H1 (cell line): Measurements from ENCODE around the gene HAO2. TPM values are rescaled to one million over a fixed set of nuclear protein-coding genes. Genes with fewer than 3 reads are reported as not detected.

ENCODE experiments used
- CTCF ChIA-PET: fragments of 300-600 bp; sonication (Branson Sonifier 250); formaldehyde crosslinking; loops from one replicate; lab custom pipeline; 2021; ENCODE audit not compliant: partially characterized antibody; lab: Charles Lee
- POLR2A ChIA-PET: fragments of 300-600 bp; sonication (Branson Sonifier 250); formaldehyde crosslinking; loops from one replicate; lab custom pipeline; 2021; ENCODE audit warnings: inconsistent platforms; ENCODE audit not compliant: partially characterized antibody; lab: Charles Lee
- DNase-seq, 2 experiments: peaks; one replicate each; pipeline versions ENCODE4 v3.0.0 to v3.0.0-alpha.2; 2010 to 2022; ENCODE audit warnings: low spot score in 2 of 2, low read depth in 1 of 2, mixed read lengths in 1 of 2
- FAIRE-seq: peaks from 2 replicates; lab custom pipeline; 2011; peaks lifted over from hg19 to GRCh38; lab: Jason Lieb, UNC
- H2AFZ ChIP-seq: 2 replicates; pipeline ENCODE4 v1.8.1; 2012; ENCODE audit warnings: low read length, inconsistent platforms
- H2AK5ac ChIP-seq: 2 replicates; pipeline ENCODE4 v1.6.1; 2013; ENCODE audit warnings: low read depth, low read length
- H2BK120ac ChIP-seq: replicated peaks from 2 replicates; pipeline ENCODE3; 2013; ENCODE audit warnings: low read depth, low read length, inconsistent platforms
- H2BK12ac ChIP-seq: 2 replicates; pipeline ENCODE4 v1.6.1; 2013; ENCODE audit warnings: low read depth, low read length
- H2BK15ac ChIP-seq: 2 replicates; pipeline ENCODE4 v1.6.1; 2013; ENCODE audit warnings: low read length
- H2BK20ac ChIP-seq: 2 replicates; pipeline ENCODE4 v1.6.1; 2013; ENCODE audit warnings: low read length
- H2BK5ac ChIP-seq: 2 replicates; pipeline ENCODE4 v1.6.1; 2013; ENCODE audit warnings: low read depth, low read length
- H3K14ac ChIP-seq: 2 replicates; pipeline ENCODE4 v1.6.1; 2013; ENCODE audit warnings: inconsistent platforms; ENCODE audit not compliant: insufficient read length
- H3K18ac ChIP-seq: 2 replicates; pipeline ENCODE4 v1.6.1; 2013; ENCODE audit warnings: low read length; ENCODE audit errors: extremely low read depth
- H3K23ac ChIP-seq: 2 replicates; pipeline ENCODE4 v1.6.1; 2013; ENCODE audit warnings: inconsistent platforms; ENCODE audit not compliant: insufficient read length
- H3K23me2 ChIP-seq: 2 replicates; pipeline ENCODE4 v1.6.1; 2013; ENCODE audit warnings: low read depth, low read length
- H3K27ac ChIP-seq: 2 replicates; pipeline ENCODE4 v1.6.1; 2011; ENCODE audit warnings: low read depth, low read length, inconsistent platforms
- H3K27me3 ChIP-seq, 4 experiments: replicated peaks in 1 of 4; 1 replicate in 1 of 4; 2 replicates in 3 of 4; pipeline versions ENCODE4 v1.6.1 to v1.8.1; 2011 to 2013; ENCODE audit warnings: low read length in 3 of 4, mild to moderate bottlenecking in 3 of 4, inconsistent platforms in 2 of 4, mixed read lengths in 2 of 4, moderate library complexity in 1 of 4; ENCODE audit not compliant: control insufficient read depth in 3 of 4, insufficient read depth in 3 of 4; ENCODE audit errors: extremely low read depth in 1 of 4
- H3K36me3 ChIP-seq, 4 experiments: 2 replicates each; pipeline versions ENCODE4 v1.6.1 to v1.8.1; 2011 to 2013; ENCODE audit warnings: mild to moderate bottlenecking in 4 of 4, low read length in 3 of 4, moderate library complexity in 2 of 4, control low read depth in 1 of 4, inconsistent platforms in 1 of 4; ENCODE audit not compliant: insufficient read depth in 4 of 4, control insufficient read depth in 2 of 4
- H3K4ac ChIP-seq: replicated peaks from 2 replicates; pipeline ENCODE3; 2013; ENCODE audit warnings: low read length, low read depth, mixed read lengths, inconsistent platforms; ENCODE audit not compliant: insufficient read length
- H3K4me1 ChIP-seq, 4 experiments: replicated peaks in 1 of 4; 1 replicate in 1 of 4; 2 replicates in 3 of 4; pipeline versions ENCODE4 v1.6.1 to v1.8.1; 2011 to 2013; ENCODE audit warnings: low read length in 3 of 4, inconsistent platforms in 2 of 4, mixed read lengths in 1 of 4; ENCODE audit not compliant: insufficient read depth in 4 of 4, control insufficient read depth in 3 of 4
- H3K4me2 ChIP-seq, 2 experiments: 2 replicates each; pipeline versions ENCODE4 v1.6.1 to v1.8.1; 2011 to 2013; ENCODE audit warnings: low read depth in 2 of 2, low read length in 2 of 2, control low read depth in 1 of 2, inconsistent platforms in 1 of 2, mild to moderate bottlenecking in 1 of 2; ENCODE audit not compliant: insufficient read depth in 1 of 2
- H3K4me3 ChIP-seq, 4 experiments: fragments of 200-600, 300-600 bp in 1 of 4; sonication (generic), shearing (Covaris generic), sonication (Bioruptor Twin) in 1 of 4; 2 replicates each; pipeline versions ENCODE4 v1.5.1 to v1.8.1; 2011 to 2016; ENCODE audit warnings: low read length in 4 of 4, low read depth in 3 of 4, control low read depth in 2 of 4, inconsistent platforms in 2 of 4, mild to moderate bottlenecking in 2 of 4, mixed read lengths in 1 of 4, moderate library complexity in 1 of 4; ENCODE audit not compliant: insufficient read depth in 2 of 4; ENCODE audit errors: extremely low read depth in 1 of 4
- H3K56ac ChIP-seq: replicated peaks from 2 replicates; pipeline ENCODE3; 2013; ENCODE audit warnings: low read depth, mild to moderate bottlenecking, mixed read lengths, low read length, inconsistent platforms; ENCODE audit not compliant: insufficient read length
- H3K79me1 ChIP-seq: 2 replicates; pipeline ENCODE4 v1.6.1; 2013; ENCODE audit warnings: low read depth, low read length, control low read depth
- H3K79me2 ChIP-seq, 2 experiments: 2 replicates each; pipeline versions ENCODE4 v1.6.1 to v1.8.1; 2012 to 2013; ENCODE audit warnings: low read length in 2 of 2, mild to moderate bottlenecking in 2 of 2, inconsistent platforms in 1 of 2; ENCODE audit not compliant: insufficient read depth in 2 of 2, control insufficient read depth in 1 of 2
- H3K9ac ChIP-seq, 4 experiments: replicated peaks in 1 of 4; 1 replicate in 1 of 4; 2 replicates in 3 of 4; pipeline versions ENCODE4 v1.6.1 to v1.8.1; 2011 to 2013; ENCODE audit warnings: low read depth in 3 of 4, low read length in 3 of 4, control low read depth in 2 of 4, mild to moderate bottlenecking in 2 of 4, moderate library complexity in 2 of 4, inconsistent platforms in 1 of 4; ENCODE audit errors: extremely low read depth in 1 of 4
- H3K9me3 ChIP-seq, 2 experiments: 2 replicates each; pipeline versions ENCODE4 v1.6.1 to v1.8.1; 2012 to 2013; ENCODE audit warnings: mild to moderate bottlenecking in 2 of 2, moderate library complexity in 2 of 2, control low read depth in 1 of 2, inconsistent platforms in 1 of 2, low read depth in 1 of 2, low read length in 1 of 2, mixed read lengths in 1 of 2; ENCODE audit not compliant: insufficient read depth in 2 of 2
- H4K20me1 ChIP-seq, 2 experiments: replicated peaks in 1 of 2; 2 replicates each; pipeline versions ENCODE3 to v1.8.1; 2011 to 2013; ENCODE audit warnings: inconsistent platforms in 2 of 2, low read length in 2 of 2, mild to moderate bottlenecking in 1 of 2; ENCODE audit not compliant: insufficient read depth in 2 of 2, control insufficient read depth in 1 of 2
- H4K5ac ChIP-seq: 2 replicates; pipeline ENCODE4 v1.6.1; 2013; ENCODE audit warnings: low read length, low read depth, mixed read lengths, inconsistent platforms; ENCODE audit not compliant: insufficient read length
- H4K8ac ChIP-seq: 2 replicates; pipeline ENCODE4 v1.8.0; 2013; ENCODE audit warnings: mild to moderate bottlenecking, moderate library complexity, low read length, inconsistent platforms; ENCODE audit not compliant: insufficient read depth; ENCODE audit errors: extremely low read depth
- H4K91ac ChIP-seq: replicated peaks from 2 replicates; pipeline ENCODE3; 2013; ENCODE audit warnings: low read length, mixed read lengths, inconsistent platforms; ENCODE audit not compliant: insufficient read length
- ATF3 ChIP-seq: IDR thresholded peaks from 2 replicates; pipeline ENCODE4 v1.6.1; 2011; ENCODE audit warnings: low read depth, mild to moderate bottlenecking, low read length; ENCODE audit not compliant: insufficient read depth
- BACH1 ChIP-seq: IDR thresholded peaks from 2 replicates; pipeline ENCODE4 v1.6.1; 2012; ENCODE audit warnings: low read length, improper control_type of control experiment
- CBX8 ChIP-seq: fragments of 300-800, 300-1000 bp; sonication (generic); IDR thresholded peaks from 2 replicates; pipeline ENCODE4 v1.7.1; 2016; ENCODE audit warnings: low read depth, low read length, borderline replicate concordance
- CHD1 ChIP-seq: IDR thresholded peaks from 2 replicates; pipeline ENCODE4 v1.6.1; 2012; ENCODE audit warnings: low read depth, low read length, improper control_type of control experiment
- EP300 ChIP-seq, 2 experiments: IDR thresholded peaks; 1 replicate in 1 of 2; 2 replicates in 1 of 2; pipeline ENCODE4 v1.6.1; 2011 to 2012; ENCODE audit warnings: low read depth in 2 of 2, low read length in 2 of 2, mild to moderate bottlenecking in 2 of 2, borderline replicate concordance in 1 of 2, inconsistent platforms in 1 of 2, moderate library complexity in 1 of 2
- GABPA ChIP-seq: IDR thresholded peaks from 2 replicates; pipeline ENCODE4 v1.6.1; 2011; ENCODE audit warnings: mild to moderate bottlenecking, low read length, moderate library complexity, borderline replicate concordance; ENCODE audit not compliant: insufficient read depth
- NANOG ChIP-seq: IDR thresholded peaks from 2 replicates; pipeline ENCODE4 v1.6.1; 2011; ENCODE audit warnings: low read length, low read depth, mild to moderate bottlenecking, inconsistent platforms; ENCODE audit not compliant: insufficient read depth, poor library complexity, severe bottlenecking
- NRF1 ChIP-seq: IDR thresholded peaks from 2 replicates; pipeline ENCODE4 v1.6.1; 2011; ENCODE audit warnings: mild to moderate bottlenecking, low read depth, low read length, improper control_type of control experiment
- POLR2A ChIP-seq, 2 experiments: IDR thresholded peaks; 1 replicate in 1 of 2; 2 replicates in 1 of 2; pipeline ENCODE4 v1.6.1; 2011; ENCODE audit warnings: low read depth in 2 of 2, low read length in 2 of 2, mild to moderate bottlenecking in 2 of 2; ENCODE audit errors: control extremely low read depth in 1 of 2
- RAD21 ChIP-seq, 2 experiments: IDR thresholded peaks in 1 of 2; conservative IDR thresholded peaks in 1 of 2; 2 replicates each; pipeline ENCODE4 v1.6.1; 2011; ENCODE audit warnings: low read depth in 2 of 2, low read length in 2 of 2, improper control_type of control experiment in 1 of 2, inconsistent platforms in 1 of 2, mild to moderate bottlenecking in 1 of 2, moderate library complexity in 1 of 2
- SIN3A ChIP-seq, 2 experiments: IDR thresholded peaks in 1 of 2; conservative IDR thresholded peaks in 1 of 2; 2 replicates each; pipeline ENCODE4 v1.6.1; 2011 to 2012; ENCODE audit warnings: low read length in 2 of 2, improper control_type of control experiment in 1 of 2, low read depth in 1 of 2, mild to moderate bottlenecking in 1 of 2
- TEAD4 ChIP-seq: IDR thresholded peaks from 2 replicates; pipeline ENCODE4 v1.6.1; 2012; ENCODE audit warnings: low read depth, low read length, inconsistent platforms, mixed read lengths
- WGBS, 2 experiments: shearing (Covaris generic) in 1 of 2; methylation state at CpG; one replicate each; pipeline versions ENCODE4 v1.1.6 to v1.1.7; 2013 to 2015; ENCODE audit warnings: low lambda C conversion rate in 2 of 2, mixed read lengths in 2 of 2, inconsistent platforms in 1 of 2, low coverage in 1 of 2, missing lambda C conversion rate in 1 of 2; ENCODE audit not compliant: insufficient replicate concordance in 2 of 2, insufficient coverage in 1 of 2, insufficient read length in 1 of 2; ENCODE audit errors: extremely low coverage in 1 of 2, missing lambda C conversion rate in 1 of 2; 5-methylcytosine and 5-hydroxymethylcytosine counted together
- polyA plus RNA-seq, 7 experiments: library from polyadenylated mRNA; depleted of rRNA in 3 of 7; stranded (reverse) in 5 of 7; unstranded in 2 of 7; fragments of >200 nt in 5 of 7; fragments of 200-250 nt in 2 of 7; gene quantifications; 1 replicate in 5 of 7; 2 replicates in 1 of 7; 4 replicates in 1 of 7; pipeline versions ENCODE4 v1.2.1 to v1.2.3, GENCODE V29; 2011 to 2013; ENCODE audit warnings: missing spikeins in 2 of 7, mixed read lengths in 2 of 7
- total RNA-seq: library from RNA; stranded (reverse); fragmentation: NEBNext Ultra II Directional; extraction: Animal tissue kit (Norgen Biotek cat#: 25700); gene quantifications from 2 replicates; pipeline ENCODE4 v1.2.1, GENCODE V29; 2021

The HAO2 gene
- total and polyA plus RNA-seq, 2 of the 8 experiments (the other 6 are each of a cell fraction or from before 2014, with no cell fraction given): not detected

- Histone ChIP-seq H3K4ac (no peak overlapping the region), H2BK20ac (no peak overlapping the region), H2AFZ (no peak overlapping the region), H2AK5ac (no peak overlapping the region), H3K27me3 (peaks cover 0 to 1% (median 0%) of the 10 kb centered on the region in 4 experiments; a peak in 1 of 7 replicates), H3K79me1 (no peaks in the 10 kb centered on the region), H3K9me3 (no peaks in the 10 kb centered on the region), H3K14ac (no peak overlapping the region), H3K4me2 (no peak overlapping the region), H2BK5ac (no peak overlapping the region), H3K23me2 (no peaks in the 10 kb centered on the region), H3K36me3 (no peaks in the 10 kb centered on the region), H2BK15ac (no peak overlapping the region), H3K56ac (no peak overlapping the region), H2BK120ac (no peak overlapping the region), H4K91ac (no peak overlapping the region), H3K9ac (no peak overlapping the region), H4K5ac (no peak overlapping the region), H3K18ac (no peak overlapping the region), H4K8ac (no peak overlapping the region), H3K79me2 (no peaks in the 10 kb centered on the region), H2BK12ac (no peak overlapping the region), H3K27ac (no peak overlapping the region), H3K23ac (no peak overlapping the region), H3K4me3 (no peak overlapping the region), H4K20me1 (no peaks in the 10 kb centered on the region), H3K4me1 (no peaks in the 10 kb centered on the region)
- FAIRE-seq (no peak), DNase-seq (no peak)
- TF ChIP-seq TEAD4 (no peak), NRF1 (no peak), GABPA (no peak), BACH1 (no peak), RAD21 (IDR thresholded peaks at IDR 0.05 in 1 of 2, conservative IDR thresholded peaks at IDR 0.05 in 1 of 2; ENCODE audit: low read depth in 2 of 2, low read length in 2 of 2) (no peak), EP300 (IDR thresholded peaks at IDR 0.05; ENCODE audit: borderline replicate concordance in 1 of 2, low read depth in 2 of 2, low read length in 2 of 2) (no peak), ATF3 (no peak), CHD1 (no peak), POLR2A (IDR thresholded peaks at IDR 0.05; ENCODE audit: control extremely low read depth in 1 of 2, low read depth in 2 of 2, low read length in 2 of 2) (no peak), NANOG (no peak), SIN3A (conservative IDR thresholded peaks at IDR 0.05 in 1 of 2, IDR thresholded peaks at IDR 0.05 in 1 of 2; ENCODE audit: low read depth in 1 of 2, low read length in 2 of 2) (no peak), CBX8 (no peak)
- WGBS, 2 experiments: 71% methylated on average over 2 of the region's 2 CpGs; no CpG with 5 or more reads in 1 of the 2 experiments
- POLR2A ChIA-PET: no interaction called here
- CTCF ChIA-PET: interaction anchor here (0.9 to 2.1 kb wide), 7 partner anchors 9 to 457 kb away, joined by 3 to 9 read pairs (median 3); no protein-coding TSS in a partner anchor
Measured at GRCh38 chr1:119438761-119439160, 70.2 kb downstream of the HAO2 start.
